HG02981 (cell line): Measurements from ENCODE around the gene SVBP.

Source experiments
- ATAC-seq: cut with Tn5 transposase; IDR thresholded peaks from one replicate; pipeline ENCODE4 v1.9.1; 2021; ENCODE audit warnings: mild to moderate bottlenecking, moderate library complexity; ENCODE audit not compliant: unreplicated experiment

SVBP gene

GRCh38 chr1:42806593-42806992 is 10.6 kb downstream of the SVBP start:
- no peak for ATAC-seq

- no peak for ATAC-seq
Measured at GRCh38 chr1:42806171-42806570, 11.0 kb downstream of the SVBP start.

GRCh38 chr1:42801832-42802473 is 15.2 kb downstream of the SVBP start:
- no peak for ATAC-seq

GRCh38 chr1:42797979-42798378 is 19.2 kb downstream of the SVBP start:
- no peak for ATAC-seq

GRCh38 chr1:42797414-42797813 is 19.8 kb downstream of the SVBP start:
- no peak for ATAC-seq

- ATAC-seq, result no peak
Measured at GRCh38 chr1:42793824-42794223, 23.4 kb downstream of the SVBP start.

GRCh38 chr1:42788021-42788420 is 29.2 kb downstream of the SVBP start:
- no peak for ATAC-seq

- ATAC-seq, result no peak
Measured at GRCh38 chr1:42786097-42786496, 31.1 kb downstream of the SVBP start.

GRCh38 chr1:42784946-42785693 is 32.1 kb downstream of the SVBP start, which contains the start of gene TMEM269:
TSS of gene TMEM269 (plus strand) at chr1:42784991. CDS start at chr1:42789894, 4,903 bp downstream.
- ATAC-seq, result no peak

- ATAC-seq, result no peak
Measured at GRCh38 chr1:42784547-42784945, 32.7 kb downstream of the SVBP start.

GRCh38 chr1:42783092-42783491 is 34.1 kb downstream of the SVBP start:
- ATAC-seq, result no peak

- ATAC-seq, result no peak
Measured at GRCh38 chr1:42780176-42780575, 37.0 kb downstream of the SVBP start.

- no peak for ATAC-seq
Measured at GRCh38 chr1:42779725-42780124, 37.5 kb downstream of the SVBP start.

- ATAC-seq, result no peak
Measured at GRCh38 chr1:42777852-42778251, 39.3 kb downstream of the SVBP start.

- ATAC-seq, result no peak
Measured at GRCh38 chr1:42776502-42776901, 40.7 kb downstream of the SVBP start.

GRCh38 chr1:42774928-42775526 is 42.2 kb downstream of the SVBP start:
- no peak for ATAC-seq

- ATAC-seq, result no peak
Measured at GRCh38 chr1:42773420-42773819, 43.8 kb downstream of the SVBP start.

GRCh38 chr1:42769811-42770210 is 47.4 kb downstream of the SVBP start:
- ATAC-seq, result no peak

GRCh38 chr1:42768172-42768571 is 49.0 kb downstream of the SVBP start:
- ATAC-seq, result no peak

- ATAC-seq, result peak; percentile 1
Measured at GRCh38 chr1:42767510-42768000, 49.6 kb downstream of the SVBP start.

GRCh38 chr1:42766741-42767509 is 50.3 kb downstream of the SVBP start, which contains the start of the genes C1orf50 and P3H1:
TSS of gene C1orf50 (plus strand) at chr1:42767249. CDS start at chr1:42767312, 63 bp downstream.
TSS of gene P3H1 (minus strand) at chr1:42767028. CDS start at chr1:42766971, 57 bp downstream.
- ATAC-seq, result peak; percentile 86
